Neutrophil (primary cell): ENCODE data around the gene LALBA.

Source experiments
- H3K27ac ChIP-seq: fragments of 200-600 bp; sonication (generic); 2 replicates; pipeline ENCODE4 v1.5.1; 2016; ENCODE audit warnings: mild to moderate bottlenecking, moderate library complexity
- H3K27me3 ChIP-seq: fragments of 200-600 bp; sonication (generic); 2 replicates; pipeline ENCODE4 v1.6.0; 2016; ENCODE audit warnings: mild to moderate bottlenecking
- H3K36me3 ChIP-seq: fragments of 200-600 bp; sonication (generic); 2 replicates; pipeline ENCODE4 v1.5.1; 2017
- H3K4me1 ChIP-seq, 2 experiments: fragments of 200-600 bp in 1 of 2; sonication (generic) in 1 of 2; 1 replicate in 1 of 2; 2 replicates in 1 of 2; pipeline versions ENCODE4 v1.5.1 to v1.6.1; 2013 to 2016; ENCODE audit warnings: low read depth in 1 of 2, low read length in 1 of 2, mild to moderate bottlenecking in 1 of 2, moderate library complexity in 1 of 2; ENCODE audit not compliant: control insufficient read depth in 1 of 2, insufficient read depth in 1 of 2
- H3K4me3 ChIP-seq, 2 experiments: fragments of 200-600 bp in 1 of 2; sonication (generic) in 1 of 2; 1 replicate in 1 of 2; 2 replicates in 1 of 2; pipeline ENCODE4 v1.5.1; 2013 to 2016; ENCODE audit warnings: low read depth in 1 of 2, low read length in 1 of 2, mild to moderate bottlenecking in 1 of 2, moderate library complexity in 1 of 2
- H3K9me3 ChIP-seq: fragments of 200-600 bp; sonication (generic); 2 replicates; pipeline ENCODE4 v1.5.1; 2016
- CTCF ChIP-seq: fragments of 200-600 bp; sonication (generic); IDR thresholded peaks from 2 replicates; pipeline ENCODE4 v1.5.1; 2016; ENCODE audit warnings: antibody characterized with exemption

LALBA gene

DNA sequence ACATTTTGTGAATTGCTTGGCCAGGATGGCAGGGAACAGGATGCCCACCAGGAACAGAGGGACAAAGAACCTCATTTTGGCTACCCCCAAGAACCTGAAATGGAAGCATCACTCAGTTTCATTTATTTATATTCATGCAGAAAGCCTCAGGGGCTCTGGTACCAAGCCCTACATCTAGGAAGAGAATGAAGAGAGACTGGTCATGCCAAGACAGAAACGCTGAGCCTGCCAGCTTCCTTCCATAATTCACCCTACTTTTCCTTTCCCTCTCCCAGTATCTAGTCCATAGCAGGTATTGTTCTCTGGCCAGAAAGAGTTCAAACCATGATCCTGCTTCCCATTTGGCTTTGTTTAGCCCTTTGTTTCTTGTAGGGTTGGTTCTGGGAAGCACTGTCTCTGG is at the start of gene LALBA:
Gene LALBA (minus strand): TSS at position 101 of the 400 bp plus-strand sequence. CDS start 26 bp downstream, at position 75.
- Histone ChIP-seq H3K4me1 (no peaks in the 10 kb centered on the region), H3K27ac (no peak within 1 kb of the TSS), H3K4me3 (no peak within 1 kb of the TSS), H3K9me3 (no peaks in the 10 kb centered on the region), H3K36me3 (no peaks in the 10 kb centered on the region), H3K27me3 (peaks cover 12% of the 10 kb centered on the region)
- TF ChIP-seq CTCF: no peak

GRCh38 chr12:48618541-48618940 is 48.7 kb upstream of the LALBA start:
- H3K36me3 ChIP-seq: no peaks in the 10 kb centered on the region
- H3K4me1 ChIP-seq: no peaks in the 10 kb centered on the region
- H3K9me3 ChIP-seq: no peaks in the 10 kb centered on the region
- H3K27ac ChIP-seq: no peak overlapping the region
- peaks cover 46% of the 10 kb centered on the region for H3K27me3 ChIP-seq
- peak; percentile 89 for TF ChIP-seq CTCF
- H3K4me3 ChIP-seq: no peak overlapping the region

GRCh38 chr12:48615681-48616080 is 45.8 kb upstream of the LALBA start:
- TF ChIP-seq CTCF: no peak

GRCh38 chr12:48613321-48613720 is 43.5 kb upstream of the LALBA start:
- H3K4me3 ChIP-seq: no peak overlapping the region
- no peak for TF ChIP-seq CTCF
- H3K36me3 ChIP-seq: no peaks in the 10 kb centered on the region
- peaks cover 34% of the 10 kb centered on the region for H3K27me3 ChIP-seq
- H3K27ac ChIP-seq: no peak overlapping the region
- H3K9me3 ChIP-seq: no peaks in the 10 kb centered on the region
- no peaks in the 10 kb centered on the region for H3K4me1 ChIP-seq

More at GRCh38 chr12:48615681-48616080, 45.8 kb upstream of the LALBA start:
- H3K27me3 ChIP-seq: peaks cover 38% of the 10 kb centered on the region
- H3K4me3 ChIP-seq: no peak overlapping the region
- no peaks in the 10 kb centered on the region for H3K4me1 ChIP-seq
- H3K27ac ChIP-seq: no peak overlapping the region
- no peaks in the 10 kb centered on the region for H3K9me3 ChIP-seq
- no peaks in the 10 kb centered on the region for H3K36me3 ChIP-seq

DNA sequence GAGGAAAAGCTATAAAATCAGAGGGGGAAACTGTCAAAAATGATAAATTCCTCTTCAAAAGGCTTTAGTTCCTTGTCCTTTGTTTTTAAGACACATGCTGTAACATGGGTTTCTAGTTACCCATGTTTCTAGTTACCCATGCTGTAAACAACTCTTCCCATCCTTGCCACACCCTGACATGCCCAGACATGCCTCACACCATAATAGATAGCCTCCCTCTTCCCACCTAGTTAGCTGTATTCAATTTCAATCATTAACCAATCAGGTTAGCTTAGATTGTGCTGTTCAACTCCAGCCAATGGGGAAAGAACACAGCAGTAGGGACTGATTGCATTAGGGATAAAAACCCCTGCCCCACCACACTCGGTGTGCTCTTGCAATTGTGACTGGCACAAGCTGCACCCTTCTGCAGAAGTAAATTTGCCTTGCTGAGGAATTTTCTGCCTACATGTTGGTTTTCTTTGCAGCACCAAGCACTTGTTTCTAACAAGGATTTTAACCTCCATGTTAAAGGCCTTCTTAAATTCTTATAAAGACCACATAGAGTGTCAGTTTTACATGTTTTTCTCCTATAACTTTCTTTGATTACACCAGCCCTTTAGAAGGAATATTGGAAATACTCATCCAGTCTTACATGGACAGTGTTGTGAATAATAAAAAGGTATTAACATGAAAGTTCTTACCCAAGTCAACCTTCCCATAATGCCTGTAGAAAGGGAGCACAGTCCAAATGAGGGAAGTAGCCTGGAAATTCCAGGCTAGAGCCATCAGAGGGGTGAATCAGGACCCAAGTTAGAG is 32.5 kb upstream of the LALBA start:
- Histone ChIP-seq H3K36me3 (no peaks in the 10 kb centered on the region), H3K27ac (no peak overlapping the region), H3K9me3 (peaks cover 4% of the 10 kb centered on the region), H3K4me3 (no peak overlapping the region), H3K27me3 (peaks cover 14% of the 10 kb centered on the region), H3K4me1 (no peaks in the 10 kb centered on the region)
- no peak for TF ChIP-seq CTCF
